Cardiac fibroblast (primary cell): ENCODE data around the gene RARG.
A peak's percentile ranks its signal among the peaks of the same experiment; 100 is the strongest.
"Not testable (repeated sequence)": the region's sequence is repeated elsewhere in the genome, so short reads cannot be mapped to it uniquely, and the experiment has no call there.

ENCODE experiments used
- DNase-seq, 2 donors: peaks; one replicate each; pipeline versions ENCODE4 v3.0.0 to v3.0.0-alpha.2; 2010; ENCODE audit warnings: low read depth in 2 of 2
- H3K4me3 ChIP-seq, 2 donors: replicated peaks in 1 of 2; 1 replicate in 1 of 2; 2 replicates in 1 of 2; pipeline ENCODE4 v1.5.1; 2011; ENCODE audit warnings: low read depth in 2 of 2, low read length in 2 of 2, mild to moderate bottlenecking in 2 of 2, moderate library complexity in 1 of 2
- CTCF ChIP-seq: IDR thresholded peaks from one replicate; pipeline ENCODE4 v1.5.1; 2011; ENCODE audit warnings: low read depth, mild to moderate bottlenecking, low read length, inconsistent platforms

The RARG gene

DNA sequence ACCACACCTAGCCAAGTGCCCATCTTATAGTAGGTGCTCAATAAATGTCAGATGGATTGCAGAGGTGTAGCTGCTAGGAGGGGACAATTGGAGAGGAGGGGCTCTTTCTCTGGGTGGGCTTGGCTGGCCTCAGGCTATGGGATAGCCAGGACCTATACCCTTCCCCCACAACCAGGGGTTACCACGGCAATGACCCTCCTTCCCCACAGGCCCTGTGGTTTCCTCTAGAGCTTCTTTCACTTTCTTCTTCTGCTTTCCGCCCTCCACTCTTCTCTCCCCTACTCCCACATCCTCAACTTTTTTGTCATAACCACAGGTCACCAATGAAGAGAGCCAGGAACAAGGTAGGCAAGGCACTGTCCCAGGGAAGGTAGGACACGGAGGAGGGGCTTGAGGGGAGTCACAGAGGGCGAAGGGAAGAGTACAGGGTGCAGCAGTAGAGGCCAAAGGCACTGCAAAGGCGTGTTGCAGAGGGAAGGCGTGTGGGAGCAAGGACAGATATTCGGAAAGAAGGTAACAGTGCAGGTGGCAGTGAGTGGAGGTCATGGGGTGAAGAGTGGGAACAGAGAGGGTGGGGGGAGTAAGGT lies 23.0 kb downstream of the RARG start:
- no peak for DNase-seq
- no peak overlapping the region for H3K4me3 ChIP-seq
- no peak for TF ChIP-seq CTCF

- no peak for TF ChIP-seq CTCF
- DNase-seq, result no peak
- no peak overlapping the region for H3K4me3 ChIP-seq
Observed at GRCh38 chr12:53208435-53208834, 23.6 kb downstream of the RARG start.

- TF ChIP-seq CTCF, result no peak
- no peak within 1 kb of the TSS for H3K4me3 ChIP-seq
- no peak for DNase-seq
Observed at GRCh38 chr12:53207042-53207441, 25.0 kb downstream of the RARG start, which contains the start of gene ITGB7. ITGB7 (minus strand) TSS chr12:53207251; CDS start chr12:53200443, 6,808 bp downstream.

- no peak overlapping the region for H3K4me3 ChIP-seq
- peak; percentile 82 to 88 for DNase-seq
- no peak for TF ChIP-seq CTCF
Observed at GRCh38 chr12:53205747-53206419, 26.1 kb downstream of the RARG start.

GRCh38 chr12:53204351-53204750 lies 27.7 kb downstream of the RARG start:
- H3K4me3 ChIP-seq, result no peak overlapping the region
- DNase-seq, result no peak
- TF ChIP-seq CTCF, result no peak

- H3K4me3 ChIP-seq, DNase-seq: not testable (repeated sequence)
Observed at GRCh38 chr12:53202316-53202715, 29.7 kb downstream of the RARG start.

GRCh38 chr12:53201639-53202038 lies 30.4 kb downstream of the RARG start:
- no peak for DNase-seq
- no peak overlapping the region for H3K4me3 ChIP-seq
- no peak for TF ChIP-seq CTCF
